H1 (cell line): ENCODE measurements around the gene FAH. TPM values are rescaled to one million over a fixed set of nuclear protein-coding genes. Genes with fewer than 3 reads are reported as not detected.

ENCODE experiments used
- CTCF ChIA-PET: fragments of 300-600 bp; sonication (Branson Sonifier 250); formaldehyde crosslinking; loops from one replicate; lab custom pipeline; 2021; ENCODE audit not compliant: partially characterized antibody; lab: Charles Lee
- POLR2A ChIA-PET: fragments of 300-600 bp; sonication (Branson Sonifier 250); formaldehyde crosslinking; loops from one replicate; lab custom pipeline; 2021; ENCODE audit warnings: inconsistent platforms; ENCODE audit not compliant: partially characterized antibody; lab: Charles Lee
- DNase-seq, 2 experiments: peaks; one replicate each; pipeline versions ENCODE4 v3.0.0 to v3.0.0-alpha.2; 2010 to 2022; ENCODE audit warnings: low spot score in 2 of 2, low read depth in 1 of 2, mixed read lengths in 1 of 2
- FAIRE-seq: peaks from 2 replicates; lab custom pipeline; 2011; peaks lifted over from hg19 to GRCh38; lab: Jason Lieb, UNC
- H2AFZ ChIP-seq: 2 replicates; pipeline ENCODE4 v1.8.1; 2012; ENCODE audit warnings: low read length, inconsistent platforms
- H2AK5ac ChIP-seq: 2 replicates; pipeline ENCODE4 v1.6.1; 2013; ENCODE audit warnings: low read depth, low read length
- H2BK120ac ChIP-seq: replicated peaks from 2 replicates; pipeline ENCODE3; 2013; ENCODE audit warnings: low read depth, low read length, inconsistent platforms
- H2BK12ac ChIP-seq: 2 replicates; pipeline ENCODE4 v1.6.1; 2013; ENCODE audit warnings: low read depth, low read length
- H2BK15ac ChIP-seq: 2 replicates; pipeline ENCODE4 v1.6.1; 2013; ENCODE audit warnings: low read length
- H2BK20ac ChIP-seq: 2 replicates; pipeline ENCODE4 v1.6.1; 2013; ENCODE audit warnings: low read length
- H2BK5ac ChIP-seq: 2 replicates; pipeline ENCODE4 v1.6.1; 2013; ENCODE audit warnings: low read depth, low read length
- H3K14ac ChIP-seq: 2 replicates; pipeline ENCODE4 v1.6.1; 2013; ENCODE audit warnings: inconsistent platforms; ENCODE audit not compliant: insufficient read length
- H3K18ac ChIP-seq: 2 replicates; pipeline ENCODE4 v1.6.1; 2013; ENCODE audit warnings: low read length; ENCODE audit errors: extremely low read depth
- H3K23ac ChIP-seq: 2 replicates; pipeline ENCODE4 v1.6.1; 2013; ENCODE audit warnings: inconsistent platforms; ENCODE audit not compliant: insufficient read length
- H3K23me2 ChIP-seq: 2 replicates; pipeline ENCODE4 v1.6.1; 2013; ENCODE audit warnings: low read depth, low read length
- H3K27ac ChIP-seq: 2 replicates; pipeline ENCODE4 v1.6.1; 2011; ENCODE audit warnings: low read depth, low read length, inconsistent platforms
- H3K27me3 ChIP-seq, 4 experiments: replicated peaks in 1 of 4; 1 replicate in 1 of 4; 2 replicates in 3 of 4; pipeline versions ENCODE4 v1.6.1 to v1.8.1; 2011 to 2013; ENCODE audit warnings: low read length in 3 of 4, mild to moderate bottlenecking in 3 of 4, inconsistent platforms in 2 of 4, mixed read lengths in 2 of 4, moderate library complexity in 1 of 4; ENCODE audit not compliant: control insufficient read depth in 3 of 4, insufficient read depth in 3 of 4; ENCODE audit errors: extremely low read depth in 1 of 4
- H3K36me3 ChIP-seq, 4 experiments: 2 replicates each; pipeline versions ENCODE4 v1.6.1 to v1.8.1; 2011 to 2013; ENCODE audit warnings: mild to moderate bottlenecking in 4 of 4, low read length in 3 of 4, moderate library complexity in 2 of 4, control low read depth in 1 of 4, inconsistent platforms in 1 of 4; ENCODE audit not compliant: insufficient read depth in 4 of 4, control insufficient read depth in 2 of 4
- H3K4ac ChIP-seq: replicated peaks from 2 replicates; pipeline ENCODE3; 2013; ENCODE audit warnings: low read length, low read depth, mixed read lengths, inconsistent platforms; ENCODE audit not compliant: insufficient read length
- H3K4me1 ChIP-seq, 4 experiments: replicated peaks in 1 of 4; 1 replicate in 1 of 4; 2 replicates in 3 of 4; pipeline versions ENCODE4 v1.6.1 to v1.8.1; 2011 to 2013; ENCODE audit warnings: low read length in 3 of 4, inconsistent platforms in 2 of 4, mixed read lengths in 1 of 4; ENCODE audit not compliant: insufficient read depth in 4 of 4, control insufficient read depth in 3 of 4
- H3K4me2 ChIP-seq, 2 experiments: 2 replicates each; pipeline versions ENCODE4 v1.6.1 to v1.8.1; 2011 to 2013; ENCODE audit warnings: low read depth in 2 of 2, low read length in 2 of 2, control low read depth in 1 of 2, inconsistent platforms in 1 of 2, mild to moderate bottlenecking in 1 of 2; ENCODE audit not compliant: insufficient read depth in 1 of 2
- H3K4me3 ChIP-seq, 4 experiments: fragments of 200-600, 300-600 bp in 1 of 4; sonication (generic), shearing (Covaris generic), sonication (Bioruptor Twin) in 1 of 4; 2 replicates each; pipeline versions ENCODE4 v1.5.1 to v1.8.1; 2011 to 2016; ENCODE audit warnings: low read length in 4 of 4, low read depth in 3 of 4, control low read depth in 2 of 4, inconsistent platforms in 2 of 4, mild to moderate bottlenecking in 2 of 4, mixed read lengths in 1 of 4, moderate library complexity in 1 of 4; ENCODE audit not compliant: insufficient read depth in 2 of 4; ENCODE audit errors: extremely low read depth in 1 of 4
- H3K56ac ChIP-seq: replicated peaks from 2 replicates; pipeline ENCODE3; 2013; ENCODE audit warnings: low read depth, mild to moderate bottlenecking, mixed read lengths, low read length, inconsistent platforms; ENCODE audit not compliant: insufficient read length
- H3K79me1 ChIP-seq: 2 replicates; pipeline ENCODE4 v1.6.1; 2013; ENCODE audit warnings: low read depth, low read length, control low read depth
- H3K79me2 ChIP-seq, 2 experiments: 2 replicates each; pipeline versions ENCODE4 v1.6.1 to v1.8.1; 2012 to 2013; ENCODE audit warnings: low read length in 2 of 2, mild to moderate bottlenecking in 2 of 2, inconsistent platforms in 1 of 2; ENCODE audit not compliant: insufficient read depth in 2 of 2, control insufficient read depth in 1 of 2
- H3K9ac ChIP-seq, 4 experiments: replicated peaks in 1 of 4; 1 replicate in 1 of 4; 2 replicates in 3 of 4; pipeline versions ENCODE4 v1.6.1 to v1.8.1; 2011 to 2013; ENCODE audit warnings: low read depth in 3 of 4, low read length in 3 of 4, control low read depth in 2 of 4, mild to moderate bottlenecking in 2 of 4, moderate library complexity in 2 of 4, inconsistent platforms in 1 of 4; ENCODE audit errors: extremely low read depth in 1 of 4
- H3K9me3 ChIP-seq, 2 experiments: 2 replicates each; pipeline versions ENCODE4 v1.6.1 to v1.8.1; 2012 to 2013; ENCODE audit warnings: mild to moderate bottlenecking in 2 of 2, moderate library complexity in 2 of 2, control low read depth in 1 of 2, inconsistent platforms in 1 of 2, low read depth in 1 of 2, low read length in 1 of 2, mixed read lengths in 1 of 2; ENCODE audit not compliant: insufficient read depth in 2 of 2
- H4K20me1 ChIP-seq, 2 experiments: replicated peaks in 1 of 2; 2 replicates each; pipeline versions ENCODE3 to v1.8.1; 2011 to 2013; ENCODE audit warnings: inconsistent platforms in 2 of 2, low read length in 2 of 2, mild to moderate bottlenecking in 1 of 2; ENCODE audit not compliant: insufficient read depth in 2 of 2, control insufficient read depth in 1 of 2
- H4K5ac ChIP-seq: 2 replicates; pipeline ENCODE4 v1.6.1; 2013; ENCODE audit warnings: low read length, low read depth, mixed read lengths, inconsistent platforms; ENCODE audit not compliant: insufficient read length
- H4K8ac ChIP-seq: 2 replicates; pipeline ENCODE4 v1.8.0; 2013; ENCODE audit warnings: mild to moderate bottlenecking, moderate library complexity, low read length, inconsistent platforms; ENCODE audit not compliant: insufficient read depth; ENCODE audit errors: extremely low read depth
- H4K91ac ChIP-seq: replicated peaks from 2 replicates; pipeline ENCODE3; 2013; ENCODE audit warnings: low read length, mixed read lengths, inconsistent platforms; ENCODE audit not compliant: insufficient read length
- BRCA1 ChIP-seq: IDR thresholded peaks from 2 replicates; pipeline ENCODE4 v1.6.1; 2012; ENCODE audit warnings: low read depth, low read length, improper control_type of control experiment
- CBX5 ChIP-seq: fragments of 300-800, 300-1000 bp; sonication (generic); IDR thresholded peaks from 2 replicates; pipeline ENCODE4 v1.7.1; 2016; ENCODE audit warnings: antibody characterized with exemption, low read length, low read depth
- EZH2 ChIP-seq: fragments of 200-600 bp; sonication (generic); IDR thresholded peaks from 2 replicates; pipeline ENCODE4 v1.7.1; 2012; ENCODE audit warnings: low read depth, mild to moderate bottlenecking, moderate library complexity, low read length, inconsistent platforms; ENCODE audit not compliant: severe bottlenecking
- KDM1A ChIP-seq: fragments of 200-600, 300-600 bp; sonication (generic); IDR thresholded peaks from 2 replicates; pipeline ENCODE4 v1.7.1; 2016; ENCODE audit warnings: mild to moderate bottlenecking, low read length, borderline replicate concordance
- SIRT6 ChIP-seq: IDR thresholded peaks from one replicate; pipeline ENCODE4 v1.7.1; 2012; ENCODE audit warnings: low read length, inconsistent platforms
- SUZ12 ChIP-seq: fragments of 200-600 bp; sonication (generic); IDR thresholded peaks from 2 replicates; pipeline ENCODE4 v1.6.1; 2012; ENCODE audit warnings: mild to moderate bottlenecking, inconsistent platforms, low read length, moderate library complexity, mixed read lengths
- WGBS, 2 experiments: shearing (Covaris generic) in 1 of 2; methylation state at CpG; one replicate each; pipeline versions ENCODE4 v1.1.6 to v1.1.7; 2013 to 2015; ENCODE audit warnings: low lambda C conversion rate in 2 of 2, mixed read lengths in 2 of 2, inconsistent platforms in 1 of 2, low coverage in 1 of 2, missing lambda C conversion rate in 1 of 2; ENCODE audit not compliant: insufficient replicate concordance in 2 of 2, insufficient coverage in 1 of 2, insufficient read length in 1 of 2; ENCODE audit errors: extremely low coverage in 1 of 2, missing lambda C conversion rate in 1 of 2; 5-methylcytosine and 5-hydroxymethylcytosine counted together
- polyA plus RNA-seq, 7 experiments: library from polyadenylated mRNA; depleted of rRNA in 3 of 7; stranded (reverse) in 5 of 7; unstranded in 2 of 7; fragments of >200 nt in 5 of 7; fragments of 200-250 nt in 2 of 7; gene quantifications; 1 replicate in 5 of 7; 2 replicates in 1 of 7; 4 replicates in 1 of 7; pipeline versions ENCODE4 v1.2.1 to v1.2.3, GENCODE V29; 2011 to 2013; ENCODE audit warnings: missing spikeins in 2 of 7, mixed read lengths in 2 of 7
- total RNA-seq: library from RNA; stranded (reverse); fragmentation: NEBNext Ultra II Directional; extraction: Animal tissue kit (Norgen Biotek cat#: 25700); gene quantifications from 2 replicates; pipeline ENCODE4 v1.2.1, GENCODE V29; 2021

Gene FAH
- total and polyA plus RNA-seq, 2 of the 8 experiments (the other 6 are each of a cell fraction or from before 2014, with no cell fraction given), result 20.0 to 21.7 TPM

- Histone ChIP-seq H3K36me3 (no peaks in the 10 kb centered on the region; a peak in 1 of 8 replicates), H3K9me3 (no peaks in the 10 kb centered on the region), H3K79me2 (peaks cover 0 to 92% of the 10 kb centered on the region in 2 experiments; a peak in 2 of 4 replicates), H3K14ac (no peak overlapping the region), H3K4me1 (peaks cover 0 to 2% (median 0%) of the 10 kb centered on the region in 4 experiments; a peak in 1 of 7 replicates), H2BK5ac (no peak overlapping the region), H3K56ac (no peak overlapping the region), H3K4ac (no peak overlapping the region), H3K23ac (no peak overlapping the region), H3K4me3 (no peak overlapping the region), H3K27ac (no peak overlapping the region), H3K9ac (no peak overlapping the region), H4K5ac (no peak overlapping the region), H2BK120ac (no peak overlapping the region), H3K79me1 (peaks cover 3% of the 10 kb centered on the region; the same call in 1 of the 2 replicates), H2BK12ac (no peak overlapping the region), H2BK15ac (no peak overlapping the region), H3K27me3 (no peaks in the 10 kb centered on the region), H2AFZ (no peak overlapping the region), H4K91ac (no peak overlapping the region), H3K18ac (no peak overlapping the region), H2AK5ac (no peak overlapping the region), H4K8ac (no peak overlapping the region), H3K23me2 (no peaks in the 10 kb centered on the region), H4K20me1 (peaks cover 6 to 7% of the 10 kb centered on the region in 2 experiments), H2BK20ac (no peak overlapping the region), H3K4me2 (no peak overlapping the region)
- FAIRE-seq (no peak), DNase-seq (no peak)
- TF ChIP-seq SIRT6 (no peak), BRCA1 (no peak), KDM1A (no peak), CBX5 (no peak), EZH2 (no peak), SUZ12 (no peak)
- WGBS, 2 experiments, result 87% methylated on average over 1 of the region's 1 CpG; no CpG with 5 or more reads in 1 of the 2 experiments
- CTCF ChIA-PET, result no interaction called here
- POLR2A ChIA-PET, result interaction anchor here (0.6 to 1.2 kb wide), 2 partner anchors 19 to 39 kb away, joined by 3 to 4 read pairs; no protein-coding TSS in a partner anchor
These were observed 37.8 kb upstream of the FAH start for GRCh38 chr15:80115021-80115420.
